SU-DHL-6 (cell line): Measurements from ENCODE around the gene POFUT2.

ENCODE experiments used
- H2AFZ ChIP-seq: fragments of 200-600 bp; sonication (generic); 2 replicates; pipeline ENCODE4 v1.6.1; 2014; ENCODE audit warnings: low read depth, mild to moderate bottlenecking, moderate library complexity, mixed read lengths, antibody characterized with exemption, low read length; ENCODE audit not compliant: severe bottlenecking
- H3F3A ChIP-seq: fragments of 200-600 bp; shearing (Covaris generic); 2 replicates; pipeline ENCODE4 v1.6.0; 2016; ENCODE audit warnings: antibody characterized with exemption, mild to moderate bottlenecking; ENCODE audit not compliant: insufficient read depth
- H3K27ac ChIP-seq: fragments of 200-600 bp; sonication (generic); 2 replicates; pipeline ENCODE4 v1.5.1; 2016; ENCODE audit warnings: low read depth, mild to moderate bottlenecking, low read length, moderate library complexity, mixed read lengths
- H3K27me3 ChIP-seq: fragments of 200-600 bp; sonication (generic), shearing (Covaris generic); 2 replicates; pipeline ENCODE4 v1.6.0; 2014; ENCODE audit warnings: mild to moderate bottlenecking, low read length
- H3K36me3 ChIP-seq: fragments of 200-600 bp; sonication (generic); 2 replicates; pipeline ENCODE4 v1.6.1; 2014; ENCODE audit warnings: mild to moderate bottlenecking, low read length, mixed read lengths
- H3K4me2 ChIP-seq: fragments of 300-600, 200-600 bp; shearing (Covaris generic), sonication (generic); 2 replicates; pipeline ENCODE4 v1.6.0; 2014; ENCODE audit warnings: low read length, low read depth, mild to moderate bottlenecking; ENCODE audit not compliant: poor library complexity, severe bottlenecking
- H3K4me3 ChIP-seq: fragments of 200-600 bp; sonication (generic); 2 replicates; pipeline ENCODE4 v1.5.1; 2014; ENCODE audit warnings: antibody characterized with exemption, low read length, mild to moderate bottlenecking, mixed read lengths; ENCODE audit not compliant: insufficient read depth, poor library complexity, severe bottlenecking
- H3K79me2 ChIP-seq: fragments of 200-600 bp; sonication (generic); 2 replicates; pipeline ENCODE4 v1.6.1; 2014; ENCODE audit warnings: mild to moderate bottlenecking, low read length, moderate library complexity; ENCODE audit not compliant: insufficient read depth
- H3K9ac ChIP-seq: fragments of 200-600 bp; sonication (generic); 2 replicates; pipeline ENCODE4 v1.7.0; 2014; ENCODE audit warnings: mild to moderate bottlenecking, low read length
- H3K9me2 ChIP-seq: fragments of 200-600 bp; sonication (generic); replicated peaks from 2 replicates; pipeline ENCODE4 v1.6.1; 2014; ENCODE audit warnings: low read length; ENCODE audit not compliant: insufficient read depth
- H3K9me3 ChIP-seq: fragments of 200-600 bp; sonication (generic); 2 replicates; pipeline ENCODE4 v1.6.1; 2014; ENCODE audit warnings: low read length, mixed read lengths; ENCODE audit not compliant: insufficient read depth
- H4K20me1 ChIP-seq: fragments of 200-600 bp; sonication (generic); 2 replicates; pipeline ENCODE4 v1.6.1; 2014; ENCODE audit warnings: low read depth, mild to moderate bottlenecking, antibody characterized with exemption, low read length, moderate library complexity, mixed read lengths
- CTCF ChIP-seq: fragments of 200-600 bp; sonication (generic); IDR thresholded peaks from one replicate; pipeline ENCODE4 v1.5.1; 2017; ENCODE audit warnings: antibody characterized with exemption, mild to moderate bottlenecking, low read length, moderate library complexity; ENCODE audit not compliant: insufficient read depth, poor library complexity, severe bottlenecking
- EZH2phosphoT487 ChIP-seq: fragments of 200-600 bp; sonication (generic), shearing (Covaris generic); conservative IDR thresholded peaks from 2 replicates; pipeline ENCODE4 v1.6.1; 2018; ENCODE audit warnings: mild to moderate bottlenecking, antibody characterized with exemption, low read length, moderate library complexity, mixed read lengths

Gene POFUT2

GRCh38 chr21:45234965-45235364, 52.7 kb downstream of the POFUT2 start:
- no peaks in the 10 kb centered on the region for H3K9me2 ChIP-seq
- TF ChIP-seq CTCF (no peak), EZH2phosphoT487 (no peak)
- no peak overlapping the region for H3K4me3 ChIP-seq
- H3K36me3 ChIP-seq = no peaks in the 10 kb centered on the region
- no peak overlapping the region for H3K27ac ChIP-seq
- H2AFZ ChIP-seq = no peak overlapping the region
- no peaks in the 10 kb centered on the region for H3K9me3 ChIP-seq
- no peak overlapping the region for H3K4me2 ChIP-seq
- no peaks in the 10 kb centered on the region for H3K79me2 ChIP-seq
- no peaks in the 10 kb centered on the region for H3K27me3 ChIP-seq
- H3F3A ChIP-seq = no peaks in the 10 kb centered on the region
- no peak overlapping the region for H3K9ac ChIP-seq
- no peaks in the 10 kb centered on the region for H4K20me1 ChIP-seq

GRCh38 chr21:45234127-45234526, 53.6 kb downstream of the POFUT2 start:
- H3K36me3 ChIP-seq = no peaks in the 10 kb centered on the region
- no peak overlapping the region for H3K4me3 ChIP-seq
- H3K79me2 ChIP-seq = no peaks in the 10 kb centered on the region
- no peak overlapping the region for H2AFZ ChIP-seq
- no peak overlapping the region for H3K4me2 ChIP-seq
- no peaks in the 10 kb centered on the region for H4K20me1 ChIP-seq
- H3F3A ChIP-seq = no peaks in the 10 kb centered on the region
- no peak overlapping the region for H3K27ac ChIP-seq
- H3K27me3 ChIP-seq = no peaks in the 10 kb centered on the region
- no peaks in the 10 kb centered on the region for H3K9me2 ChIP-seq
- TF ChIP-seq EZH2phosphoT487 (no peak), CTCF (no peak)
- no peak overlapping the region for H3K9ac ChIP-seq
- no peaks in the 10 kb centered on the region for H3K9me3 ChIP-seq

DNA sequence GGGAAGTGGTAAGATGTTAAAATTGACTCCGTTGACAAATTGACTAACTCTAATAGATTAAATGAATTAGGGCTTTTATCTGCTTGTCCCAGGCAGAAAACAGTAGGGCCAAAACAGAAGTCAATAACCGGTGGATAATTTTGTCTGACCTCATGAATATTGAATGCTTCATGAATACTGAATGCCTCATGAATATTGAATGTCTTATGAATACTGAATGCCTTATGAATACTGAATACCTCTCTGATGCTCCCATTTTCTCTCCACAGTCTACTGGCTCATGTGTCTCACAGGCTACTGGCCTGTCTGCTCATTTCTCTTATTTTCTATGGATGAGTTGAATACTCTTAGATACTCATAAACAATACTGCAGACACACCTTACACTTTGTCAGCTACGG, 56.0 kb downstream of the POFUT2 start:
- no peak for TF ChIP-seq CTCF
- TF ChIP-seq EZH2phosphoT487 = no peak
- H3F3A ChIP-seq = no peaks in the 10 kb centered on the region
- H4K20me1 ChIP-seq = no peaks in the 10 kb centered on the region
- H3K27ac ChIP-seq = no peak overlapping the region
- no peaks in the 10 kb centered on the region for H3K36me3 ChIP-seq
- H3K4me2 ChIP-seq = no peak overlapping the region
- H2AFZ ChIP-seq = no peak overlapping the region
- no peaks in the 10 kb centered on the region for H3K27me3 ChIP-seq
- H3K9ac ChIP-seq = no peak overlapping the region
- H3K9me3 ChIP-seq = no peaks in the 10 kb centered on the region
- H3K9me2 ChIP-seq = no peaks in the 10 kb centered on the region
- H3K4me3 ChIP-seq = no peak overlapping the region
- no peaks in the 10 kb centered on the region for H3K79me2 ChIP-seq
